GM21367 (cell line): ENCODE data around the gene CACNG5.

ENCODE experiments used
- ATAC-seq: cut with Tn5 transposase; IDR thresholded peaks from one replicate; pipeline ENCODE4 v1.9.1; 2021; ENCODE audit not compliant: unreplicated experiment

The CACNG5 gene

DNA sequence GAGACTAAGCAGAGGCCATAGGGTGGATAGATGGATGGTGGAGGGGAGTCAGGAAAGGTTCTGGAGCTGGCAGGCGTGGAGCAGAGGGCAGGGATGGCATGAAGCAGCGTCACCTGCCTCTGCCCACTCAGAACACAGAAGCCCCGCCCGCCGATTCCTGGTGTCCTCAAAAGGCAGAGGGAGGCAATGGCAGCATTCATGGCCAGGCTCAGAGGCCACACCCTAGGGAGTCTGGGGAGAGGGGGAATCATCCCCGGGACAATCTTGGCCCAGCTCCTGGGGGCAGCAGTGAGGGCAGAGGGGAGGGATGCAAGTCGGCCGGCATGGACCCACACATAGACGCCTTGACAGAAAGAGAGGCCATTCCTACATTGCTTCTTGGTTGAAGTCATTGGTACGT is 68.9 kb downstream of the CACNG5 start:
- ATAC-seq, result no peak

DNA sequence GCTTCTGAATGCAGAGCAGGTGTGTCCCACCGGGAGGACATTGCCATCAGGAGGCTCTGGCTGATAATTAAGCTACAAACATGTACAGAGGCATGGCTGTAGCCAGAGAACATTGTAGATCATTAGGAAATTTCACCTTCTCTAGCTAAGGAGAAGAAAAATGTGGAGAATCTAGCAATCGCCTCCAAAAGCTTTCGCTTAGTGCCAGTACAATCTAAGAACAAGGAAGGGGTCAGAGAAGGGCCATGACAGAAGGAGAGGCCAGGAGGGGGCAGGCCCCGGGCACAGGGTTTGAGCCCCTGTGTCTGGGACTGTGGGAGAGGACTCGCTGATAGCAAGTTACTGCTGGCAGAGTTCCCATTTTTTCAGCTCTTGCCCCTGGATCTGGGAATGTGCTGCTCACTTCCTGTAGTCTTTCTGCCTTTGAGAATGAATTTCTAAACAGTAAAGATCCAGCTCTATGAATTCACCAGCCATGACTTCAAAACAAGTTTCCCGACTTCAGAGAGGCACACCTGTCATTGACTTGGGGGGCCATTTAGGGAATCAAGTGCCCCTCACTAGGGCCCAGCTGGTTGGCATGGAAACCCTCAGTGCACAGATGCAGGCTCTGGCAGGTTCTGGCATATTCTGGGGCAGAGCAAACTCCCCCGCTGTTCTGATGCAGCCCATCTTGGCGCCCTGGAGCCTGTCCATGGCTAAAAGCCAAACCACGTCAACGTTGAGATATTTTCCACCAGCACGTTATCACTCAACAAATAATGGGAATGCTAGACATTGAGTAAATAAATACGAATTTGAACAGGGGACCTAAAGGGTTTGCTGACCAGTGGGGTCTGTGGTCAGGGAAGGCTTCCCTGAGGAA is 70.1 kb downstream of the CACNG5 start:
- no peak for ATAC-seq

DNA sequence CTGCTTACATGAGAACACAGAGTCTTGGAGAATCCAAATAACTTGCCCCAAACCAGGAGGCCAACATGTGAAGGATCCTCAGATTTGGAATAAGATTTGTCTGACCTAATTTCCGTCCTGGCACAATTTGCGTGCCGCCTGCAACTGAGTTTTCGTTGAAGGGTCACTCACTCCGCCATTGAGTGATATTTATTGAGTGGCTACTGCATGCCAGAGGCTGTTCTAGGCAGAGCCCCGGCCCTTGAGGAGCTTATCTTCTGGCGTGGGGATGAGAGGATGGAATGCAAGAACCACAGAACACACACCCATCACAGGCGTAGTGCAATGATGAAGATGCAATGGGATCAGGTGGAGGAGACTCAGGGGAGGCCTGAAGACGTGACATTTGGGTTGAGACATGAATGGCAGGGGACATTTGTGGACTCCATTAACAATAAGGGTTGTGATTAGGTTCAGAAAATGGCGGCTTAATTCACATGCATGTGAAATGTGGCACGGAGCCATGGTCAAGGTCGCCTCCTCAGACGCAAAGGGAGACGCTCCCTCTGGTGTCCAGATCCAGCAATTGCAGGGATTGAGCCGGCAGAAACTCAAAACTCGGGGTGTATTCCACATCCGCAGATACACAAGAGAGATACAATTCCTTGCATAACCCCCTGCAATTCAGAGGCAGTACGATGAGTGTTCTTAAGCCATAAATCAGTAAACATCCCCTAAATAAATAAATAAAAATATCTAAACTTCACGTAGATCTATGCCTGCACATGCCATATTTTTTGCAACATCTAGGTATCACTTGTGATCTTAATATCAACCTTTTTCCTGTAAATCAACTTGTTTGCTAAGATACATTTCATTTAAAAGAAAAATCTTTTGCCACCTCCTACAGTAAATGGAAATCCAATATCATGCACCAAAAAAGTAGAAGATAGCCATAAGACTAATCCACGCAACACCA is 71.7 kb downstream of the CACNG5 start:
- no peak for ATAC-seq

DNA sequence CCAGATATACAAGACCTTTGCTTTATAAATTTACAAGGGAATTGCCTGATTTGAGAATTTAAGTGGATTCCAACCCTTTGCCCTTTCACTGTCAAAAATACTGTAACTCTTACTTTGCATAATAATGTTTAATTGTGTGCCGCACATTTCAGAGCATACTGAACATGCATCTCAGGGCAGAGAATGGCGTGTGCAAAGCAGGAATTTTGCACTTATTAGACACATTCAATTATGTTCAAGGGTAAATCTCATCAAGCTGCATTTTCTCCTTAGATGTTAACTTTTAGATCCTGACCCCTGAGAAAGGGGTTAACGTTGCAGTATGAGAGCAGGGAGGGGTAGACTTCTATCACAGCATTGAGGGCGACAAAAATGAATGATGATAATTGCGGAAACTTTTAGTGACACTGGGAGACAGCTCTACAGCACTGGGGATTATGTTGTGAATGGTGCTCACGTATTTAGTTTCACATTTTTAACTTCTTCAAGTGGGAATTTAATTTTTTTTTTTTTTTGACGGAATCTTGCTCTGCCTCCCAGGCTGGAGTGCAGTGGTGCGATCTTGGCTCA is 75.0 kb downstream of the CACNG5 start:
- no peak for ATAC-seq

DNA sequence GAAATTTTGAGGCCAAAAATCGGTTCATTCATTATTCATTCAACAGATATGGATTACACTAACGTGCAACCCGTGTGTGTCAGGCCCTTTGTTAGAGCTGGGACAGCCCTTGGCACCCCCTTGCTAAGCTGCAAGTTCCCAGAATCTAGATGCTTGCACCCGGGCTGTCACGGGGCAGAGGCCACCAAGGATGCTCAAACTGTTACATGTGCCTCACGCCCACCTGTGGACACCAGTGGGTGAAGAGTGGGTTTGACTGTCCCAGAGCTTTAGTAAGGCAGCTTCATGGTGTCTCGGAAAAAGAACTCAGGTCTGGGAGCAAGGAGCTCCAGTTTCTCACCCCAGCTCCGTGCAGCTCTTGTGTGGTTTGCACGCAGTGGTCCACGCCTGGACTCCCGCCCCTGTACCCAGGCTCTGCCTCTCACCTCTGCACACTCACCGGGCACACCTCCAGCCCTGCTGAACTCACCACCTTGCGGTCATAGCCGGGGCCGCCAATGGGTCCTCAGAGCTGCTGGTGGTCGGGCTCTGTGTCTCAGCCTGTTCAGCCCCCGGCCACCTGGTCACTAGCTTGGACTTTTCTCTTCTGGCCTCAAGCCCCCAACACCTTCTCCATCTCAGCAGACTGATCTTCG is 75.9 kb downstream of the CACNG5 start:
- no peak for ATAC-seq

DNA sequence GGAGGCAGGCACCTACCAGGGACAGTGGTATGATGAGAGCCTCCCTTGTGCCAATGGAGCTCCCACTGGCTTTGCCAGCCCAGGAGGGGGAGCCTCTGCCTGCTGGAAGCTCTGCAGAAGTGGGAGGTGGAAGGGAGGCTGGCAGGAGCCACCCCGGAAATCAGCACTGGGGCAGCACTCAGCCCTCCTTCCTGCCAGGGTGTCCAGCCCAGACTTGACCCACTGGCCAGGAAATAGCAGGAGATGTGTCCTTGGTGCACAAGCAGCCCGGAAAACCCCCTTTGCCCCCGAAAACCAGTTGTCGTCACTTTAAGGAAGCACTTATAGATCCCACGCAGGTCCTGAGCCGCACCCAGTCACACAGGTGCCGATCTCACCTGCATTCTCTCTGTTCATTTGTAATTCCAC is 80.3 kb downstream of the CACNG5 start:
- ATAC-seq, result no peak

DNA sequence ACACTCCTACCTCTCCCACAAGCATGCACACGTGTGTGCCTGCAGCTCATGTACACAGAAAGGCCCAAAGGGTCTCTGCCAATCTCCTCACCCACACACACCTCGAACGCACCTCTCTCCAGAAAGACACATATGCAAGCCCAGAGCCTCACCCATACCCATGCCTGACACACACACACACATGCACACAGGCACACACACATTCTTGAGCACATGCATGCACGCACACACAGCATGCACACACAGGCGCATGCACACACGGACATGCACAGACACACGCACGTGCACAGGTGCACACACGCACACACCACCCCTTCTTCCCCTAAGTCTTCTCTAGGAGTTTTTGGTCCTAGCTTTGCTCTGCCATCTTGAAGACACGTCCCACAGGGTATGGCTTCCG is 80.9 kb downstream of the CACNG5 start:
- ATAC-seq, result no peak

DNA sequence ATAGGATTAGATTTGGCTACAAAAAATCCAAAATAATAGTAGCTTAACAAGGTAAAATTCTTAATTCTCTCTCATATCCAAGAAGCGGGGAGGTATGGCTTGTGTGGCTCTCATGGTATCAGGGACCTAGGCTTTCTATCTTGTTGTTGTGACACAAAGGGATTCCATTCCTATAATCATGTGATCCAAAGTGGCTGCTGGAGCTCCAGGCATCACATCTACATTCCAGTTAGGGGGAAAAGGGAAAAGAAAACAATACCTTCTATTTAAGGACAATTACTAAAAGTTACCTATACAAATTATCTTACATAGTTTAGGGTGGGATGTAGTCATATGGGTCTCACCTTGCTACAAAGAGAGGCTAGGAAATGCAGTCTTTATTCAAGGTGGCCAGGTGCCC is 82.0 kb downstream of the CACNG5 start:
- ATAC-seq, result no peak

DNA sequence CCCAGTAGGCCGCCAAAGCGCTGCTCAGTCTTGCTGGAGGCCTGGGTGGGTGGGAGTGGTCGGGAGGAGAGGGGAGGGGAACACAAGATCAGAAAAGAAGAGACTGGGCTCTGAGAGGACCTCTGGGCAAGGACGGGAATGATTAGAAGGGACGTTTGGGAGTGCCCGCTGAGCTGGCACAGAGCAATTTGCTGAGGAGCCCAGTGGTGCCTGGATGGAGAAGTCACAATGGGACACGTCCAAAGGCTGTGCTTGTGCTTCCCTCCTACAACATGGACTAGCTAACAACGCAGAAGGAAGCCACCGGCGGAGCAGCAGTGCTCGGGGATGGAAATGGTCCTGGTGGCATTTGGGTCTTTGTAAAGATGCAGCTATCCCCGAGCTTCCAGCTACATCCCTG is 84.0 kb downstream of the CACNG5 start:
- no peak for ATAC-seq

DNA sequence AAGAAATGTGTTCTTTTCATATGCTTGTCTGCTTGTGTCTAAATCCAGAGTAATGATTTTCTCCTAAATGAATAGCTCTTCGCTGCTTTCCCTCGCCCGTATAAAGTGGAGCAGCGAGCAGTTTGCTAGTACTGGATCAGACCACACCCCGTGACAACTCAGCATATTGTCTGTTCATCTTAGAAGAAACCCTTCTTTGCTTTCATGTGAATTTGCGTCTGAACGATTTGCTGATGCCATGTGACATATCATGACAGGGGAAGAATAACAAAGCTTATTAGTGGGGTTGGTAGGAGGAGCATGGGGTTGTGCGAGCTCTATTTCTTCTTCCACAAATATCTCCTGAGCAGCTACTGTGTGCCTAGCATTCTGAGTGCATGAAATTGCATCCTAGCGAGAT is 85.5 kb downstream of the CACNG5 start:
- ATAC-seq, result no peak

DNA sequence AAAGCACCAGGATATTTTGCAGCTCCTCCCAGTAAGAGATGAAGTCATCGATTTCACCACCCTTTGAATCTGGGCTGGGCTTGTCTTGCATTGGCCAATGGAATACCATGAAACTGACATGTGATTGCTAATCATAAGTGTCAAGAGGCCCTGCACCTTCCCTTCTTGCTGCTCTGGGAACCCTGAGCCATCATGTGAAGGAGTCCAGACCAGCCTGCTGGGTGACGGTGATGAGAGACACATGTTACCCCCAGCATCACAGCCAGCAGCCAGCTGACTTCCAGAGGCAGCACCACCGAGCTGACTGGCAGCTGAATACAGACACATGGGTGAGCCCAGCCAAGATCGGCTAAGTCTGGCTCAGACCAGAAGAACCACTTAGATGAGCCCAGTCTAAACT is 86.0 kb downstream of the CACNG5 start:
- no peak for ATAC-seq

DNA sequence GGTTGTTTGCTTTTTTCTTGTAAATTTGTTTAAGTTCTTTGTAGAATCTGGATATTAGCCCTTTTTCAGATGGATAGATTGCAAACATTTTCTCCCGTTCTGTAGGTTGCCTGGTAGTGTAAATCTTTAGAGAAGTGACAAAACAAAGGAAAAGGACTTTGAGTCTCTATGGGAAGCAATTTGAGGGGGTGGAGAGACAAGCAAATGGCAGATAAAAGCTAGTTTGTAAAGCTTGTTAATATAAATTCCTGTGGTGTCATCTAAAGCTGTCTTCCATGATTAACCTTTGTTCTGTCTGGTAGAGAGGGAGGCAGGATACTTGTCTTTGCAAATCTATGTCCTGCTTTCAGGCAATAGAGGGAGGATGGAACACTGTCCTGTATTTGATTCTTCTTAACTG is 89.0 kb downstream of the CACNG5 start:
- ATAC-seq, result no peak

DNA sequence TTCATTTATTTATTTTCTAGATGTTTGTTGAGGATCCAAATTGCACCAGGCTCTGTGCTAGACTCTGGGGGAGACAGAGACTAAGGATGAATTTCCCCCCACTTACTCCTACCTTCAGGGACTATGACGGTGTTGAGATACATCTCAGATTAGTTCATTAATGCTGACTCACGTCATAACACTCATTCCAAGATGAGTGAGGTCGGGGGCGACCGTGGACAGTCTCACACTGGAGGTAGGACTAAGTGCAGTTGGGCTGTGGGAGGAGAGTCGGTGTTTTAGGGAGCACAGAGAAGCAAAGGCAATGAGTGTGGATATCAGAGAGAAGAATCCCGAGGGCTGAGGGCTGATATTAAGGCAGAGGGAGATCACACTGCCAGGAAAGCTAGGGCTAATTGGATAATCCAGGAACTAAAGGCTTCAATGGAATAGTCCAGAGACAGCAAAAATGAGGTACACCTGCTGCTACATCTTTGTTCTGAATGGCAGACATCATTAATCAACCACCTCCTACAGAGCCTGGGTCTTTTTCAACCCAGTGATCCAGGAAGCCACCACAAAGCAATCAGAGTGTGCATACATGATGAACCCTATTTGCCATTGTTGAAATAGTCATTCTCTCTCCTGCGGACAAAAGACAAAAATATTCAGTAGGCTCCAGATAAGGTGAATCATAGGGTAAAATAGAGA is 91.0 kb downstream of the CACNG5 start:
- no peak for ATAC-seq

DNA sequence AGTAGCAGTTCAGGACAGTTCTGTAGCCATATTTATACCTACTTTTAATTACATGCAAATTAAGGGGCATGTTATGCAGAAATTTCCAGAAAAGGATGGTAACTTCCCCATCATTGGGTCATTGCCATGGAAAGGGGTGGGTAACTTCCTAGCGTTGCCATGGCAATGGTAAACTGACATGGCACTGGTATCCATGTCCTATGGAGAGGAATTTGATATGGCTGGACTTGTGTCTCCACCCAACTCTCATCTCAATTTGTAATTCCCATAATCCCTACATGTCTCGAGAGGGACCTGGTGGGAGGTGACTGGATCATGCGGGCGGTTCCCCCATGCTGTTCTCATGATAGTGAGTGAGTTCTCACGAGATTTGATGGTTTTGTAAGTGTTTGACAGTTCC is 94.0 kb downstream of the CACNG5 start:
- no peak for ATAC-seq

DNA sequence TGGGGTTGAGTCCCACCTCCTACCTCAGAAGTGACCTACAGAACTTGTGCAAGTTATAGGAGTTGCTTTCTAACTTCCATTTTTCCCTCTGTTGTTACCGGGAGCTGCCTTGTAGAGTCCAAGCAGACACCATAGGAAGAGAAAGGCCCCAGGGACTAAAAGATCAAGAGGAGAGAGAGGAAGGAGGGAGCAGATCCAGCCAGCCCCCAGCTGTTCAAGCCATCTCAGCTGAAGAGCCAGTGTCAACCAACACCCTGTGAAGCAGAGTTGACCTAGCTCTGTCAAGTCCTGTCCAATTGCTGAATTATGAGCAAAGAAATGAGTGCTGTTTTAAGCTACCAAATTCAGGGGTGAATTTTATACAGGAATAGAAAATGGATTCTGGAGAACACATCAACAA is 94.7 kb downstream of the CACNG5 start:
- no peak for ATAC-seq

DNA sequence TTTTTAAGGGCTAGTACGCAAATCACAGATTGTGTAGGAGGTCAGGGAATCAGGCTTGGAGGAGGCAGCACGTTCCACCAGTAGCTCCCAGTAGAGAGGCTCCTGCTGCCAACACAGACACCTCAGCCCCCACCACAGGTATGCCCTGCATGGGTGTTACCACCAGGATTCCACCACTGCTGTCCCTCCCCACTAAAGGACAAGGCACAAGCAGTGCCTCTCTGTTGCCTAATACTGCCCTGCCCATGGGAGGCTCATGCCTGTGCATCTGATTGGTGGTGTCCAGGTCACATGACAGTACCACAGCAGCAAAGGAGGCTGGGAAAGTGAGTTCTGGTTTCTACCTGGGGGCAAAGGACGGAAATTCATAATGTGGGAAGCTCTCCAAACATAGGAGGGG is 96.0 kb downstream of the CACNG5 start:
- no peak for ATAC-seq

DNA sequence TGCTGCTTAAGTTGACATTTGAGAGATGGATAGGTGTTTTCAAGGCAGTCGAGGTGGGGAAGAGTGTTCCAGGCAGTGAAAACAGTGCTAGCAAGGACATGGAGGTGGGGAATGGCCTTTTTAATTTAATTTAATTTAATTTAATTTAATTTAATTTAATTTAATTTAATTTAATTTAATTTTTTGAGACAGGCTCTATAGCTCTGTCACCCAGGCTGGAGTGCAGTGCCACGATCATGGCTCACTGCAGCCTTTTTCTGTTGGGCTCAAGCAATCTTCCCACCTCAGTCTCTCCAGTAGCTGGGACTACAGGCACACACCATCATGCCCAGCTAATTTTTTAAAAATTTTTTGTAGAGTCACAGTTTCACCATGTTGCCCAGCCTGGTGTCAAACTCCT is 97.4 kb downstream of the CACNG5 start:
- ATAC-seq, result no peak

DNA sequence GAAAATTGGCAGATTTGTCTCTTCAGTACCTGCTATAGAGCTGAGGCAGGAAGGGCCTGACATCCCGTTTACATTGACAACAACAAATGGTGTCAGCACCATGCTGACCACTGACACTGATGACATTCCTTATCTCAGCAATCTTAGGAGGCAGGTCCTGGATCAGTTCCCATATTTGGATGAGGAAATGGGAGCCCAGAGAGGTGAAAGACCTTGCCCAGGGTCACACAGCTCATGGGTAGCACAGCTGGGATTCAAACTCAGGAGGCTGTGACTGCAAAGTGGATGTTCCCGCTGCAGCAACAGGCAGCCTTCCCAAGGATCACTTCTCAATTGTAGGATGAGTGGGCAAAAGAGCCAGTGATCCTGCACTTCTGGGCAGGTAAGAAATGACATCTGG is 99.1 kb downstream of the CACNG5 start:
- ATAC-seq, result no peak
